Tibial nerve (tissue), 4 donors: ENCODE results near the gene TSC22D1.

Experiments
- EP300 ChIP-seq, 2 donors: sonication (generic); formaldehyde crosslinking; IDR thresholded peaks; one replicate each; pipeline ENCODE4 v1.6.1; 2017; ENCODE audit warnings: antibody characterized with exemption in 2 of 2, mild to moderate bottlenecking in 1 of 2
- POLR2A ChIP-seq, 2 donors: fragments of 450-650 bp; IDR thresholded peaks; one replicate each; pipeline ENCODE4 v1.6.1; 2017; ENCODE audit warnings: antibody characterized with exemption in 2 of 2, mild to moderate bottlenecking in 2 of 2, moderate library complexity in 2 of 2
- TF ChIP-seq, protein P1 (sequence below), 5 experiments: fragments of 200-600 bp in 3 of 5; fragments of 450-650 bp in 2 of 5; sonication (generic) in 3 of 5; IDR thresholded peaks; one replicate each; pipeline ENCODE4 v1.5.1; 2016 to 2019; ENCODE audit warnings: antibody characterized with exemption in 5 of 5, mild to moderate bottlenecking in 3 of 5, moderate library complexity in 2 of 5

- TF ChIP-seq, protein P1, sequence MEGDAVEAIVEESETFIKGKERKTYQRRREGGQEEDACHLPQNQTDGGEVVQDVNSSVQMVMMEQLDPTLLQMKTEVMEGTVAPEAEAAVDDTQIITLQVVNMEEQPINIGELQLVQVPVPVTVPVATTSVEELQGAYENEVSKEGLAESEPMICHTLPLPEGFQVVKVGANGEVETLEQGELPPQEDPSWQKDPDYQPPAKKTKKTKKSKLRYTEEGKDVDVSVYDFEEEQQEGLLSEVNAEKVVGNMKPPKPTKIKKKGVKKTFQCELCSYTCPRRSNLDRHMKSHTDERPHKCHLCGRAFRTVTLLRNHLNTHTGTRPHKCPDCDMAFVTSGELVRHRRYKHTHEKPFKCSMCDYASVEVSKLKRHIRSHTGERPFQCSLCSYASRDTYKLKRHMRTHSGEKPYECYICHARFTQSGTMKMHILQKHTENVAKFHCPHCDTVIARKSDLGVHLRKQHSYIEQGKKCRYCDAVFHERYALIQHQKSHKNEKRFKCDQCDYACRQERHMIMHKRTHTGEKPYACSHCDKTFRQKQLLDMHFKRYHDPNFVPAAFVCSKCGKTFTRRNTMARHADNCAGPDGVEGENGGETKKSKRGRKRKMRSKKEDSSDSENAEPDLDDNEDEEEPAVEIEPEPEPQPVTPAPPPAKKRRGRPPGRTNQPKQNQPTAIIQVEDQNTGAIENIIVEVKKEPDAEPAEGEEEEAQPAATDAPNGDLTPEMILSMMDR (IDR thresholded peaks at IDR 0.05): no peak
- TF ChIP-seq EP300 (IDR thresholded peaks at IDR 0.05) (no peak), POLR2A (IDR thresholded peaks at IDR 0.05) (no peak)
Measured at GRCh38 chr13:44389060-44389666, 187.0 kb downstream of the TSC22D1 start.
